CD4-positive, alpha-beta T cell treated with Interleukin-6 at 100 ng/mL for 8 hours (primary cell): ENCODE measurements around the gene ABL1.

ENCODE experiments used
- DNase-seq: peaks from one replicate; pipeline ENCODE4 v3.0.0-alpha.2; 2020; ENCODE audit warnings: mixed read lengths, low spot score

Gene ABL1

DNA sequence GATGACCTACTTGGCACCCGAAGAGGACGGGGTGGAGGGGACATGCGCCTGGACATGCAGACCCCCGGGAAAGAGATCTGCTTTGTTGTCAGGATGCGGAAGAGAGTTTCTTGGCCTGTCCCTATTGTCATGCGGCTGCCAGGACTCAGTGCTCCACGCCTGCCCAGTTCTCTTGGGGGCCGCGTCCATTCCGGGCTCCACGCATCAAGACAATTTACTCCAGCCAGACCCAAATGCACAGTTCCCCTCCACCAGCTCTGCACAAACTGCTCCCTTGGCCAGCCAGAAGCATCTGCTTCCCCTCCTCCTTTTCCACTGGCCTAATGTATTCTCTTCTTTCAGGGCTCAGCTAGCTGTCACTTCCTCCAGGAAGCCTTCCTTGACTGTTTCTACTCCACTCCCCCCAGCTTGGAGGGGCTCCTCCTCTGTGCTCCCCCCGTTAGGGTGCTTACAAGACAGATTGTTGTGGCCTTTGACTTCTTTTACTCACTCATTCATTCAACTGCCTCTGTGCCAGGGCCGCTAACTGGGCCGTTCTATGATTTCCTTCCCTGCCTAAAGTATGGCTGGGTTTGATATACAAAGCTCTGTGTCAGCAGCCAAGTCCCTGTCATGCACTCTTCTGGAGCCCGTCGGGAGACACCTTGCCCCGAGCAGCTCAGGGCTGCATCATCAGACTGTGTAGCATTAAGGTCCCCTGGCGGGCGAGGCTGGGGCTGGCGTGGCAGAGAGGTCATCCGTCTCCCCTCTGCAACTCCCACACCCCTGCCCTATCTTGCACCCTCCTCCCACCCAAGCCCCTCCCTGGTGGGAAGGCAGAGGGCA is 97.4 kb downstream of the ABL1 start:
- DNase-seq: no peak

DNA sequence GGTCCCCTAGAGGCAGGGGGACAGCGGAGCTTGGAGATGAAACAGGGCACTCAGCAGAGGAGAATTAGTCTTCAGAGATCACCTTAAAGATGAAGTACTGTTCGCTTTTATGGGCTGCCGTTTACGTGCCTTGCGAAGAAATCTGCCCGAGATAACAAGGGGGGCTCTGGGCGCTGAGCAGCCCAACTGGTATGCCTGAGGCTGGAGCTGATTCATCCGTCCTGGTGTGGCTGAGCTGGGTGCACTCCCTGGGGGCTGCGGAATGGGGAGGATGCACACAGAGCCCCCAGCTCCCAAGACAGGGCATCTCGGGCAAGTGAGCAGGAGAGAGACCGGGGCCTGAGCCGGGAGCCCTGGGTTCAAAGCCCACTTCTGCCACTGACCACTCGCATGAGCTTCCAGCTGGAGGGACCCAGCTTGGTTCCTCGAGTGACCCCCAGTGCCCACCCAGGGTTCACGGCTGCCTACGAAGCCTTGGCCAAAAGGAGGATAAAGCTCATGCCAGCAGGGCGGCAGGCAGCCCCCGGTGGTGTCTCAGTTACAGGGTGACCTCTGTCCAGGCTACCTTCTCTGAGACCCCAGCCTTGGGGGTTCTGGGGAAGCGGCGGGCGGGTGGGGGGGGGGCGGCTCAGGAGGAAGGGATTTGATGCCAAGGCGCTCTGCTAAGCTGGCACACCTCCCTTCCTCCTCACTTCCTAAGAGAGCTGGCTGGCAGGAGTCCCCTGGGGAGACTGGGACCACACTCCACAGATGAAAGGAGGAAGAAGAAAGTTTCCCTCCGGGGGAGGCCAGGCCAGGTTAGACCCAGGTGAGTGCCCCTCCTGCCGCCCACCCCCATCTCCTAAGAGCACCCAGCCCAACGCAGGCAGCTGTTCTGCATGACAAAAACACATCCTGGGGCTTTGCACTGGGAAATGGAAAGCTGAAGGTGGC is 98.3 kb downstream of the ABL1 start:
- DNase-seq: no peak

DNA sequence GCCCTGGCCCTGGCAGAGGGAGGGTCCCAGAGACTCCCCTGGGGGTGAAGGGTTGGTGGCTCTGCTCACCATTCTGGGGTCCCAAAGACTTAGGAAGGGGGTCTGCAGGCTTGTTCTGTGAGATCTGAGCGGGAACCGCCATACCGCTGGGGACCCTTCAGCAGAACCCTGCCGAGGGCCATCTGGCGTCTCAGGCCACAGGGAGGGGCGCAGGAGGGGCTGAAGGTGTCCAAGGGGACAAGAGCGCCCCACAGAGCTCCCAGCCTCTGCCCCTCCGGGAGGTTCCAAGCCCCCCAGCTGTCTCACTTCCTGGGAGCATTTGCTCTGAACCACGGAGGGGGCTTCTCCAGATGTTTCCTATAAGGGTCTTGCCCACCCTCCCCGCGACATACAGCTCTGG is 99.2 kb downstream of the ABL1 start:
- no peak for DNase-seq

DNA sequence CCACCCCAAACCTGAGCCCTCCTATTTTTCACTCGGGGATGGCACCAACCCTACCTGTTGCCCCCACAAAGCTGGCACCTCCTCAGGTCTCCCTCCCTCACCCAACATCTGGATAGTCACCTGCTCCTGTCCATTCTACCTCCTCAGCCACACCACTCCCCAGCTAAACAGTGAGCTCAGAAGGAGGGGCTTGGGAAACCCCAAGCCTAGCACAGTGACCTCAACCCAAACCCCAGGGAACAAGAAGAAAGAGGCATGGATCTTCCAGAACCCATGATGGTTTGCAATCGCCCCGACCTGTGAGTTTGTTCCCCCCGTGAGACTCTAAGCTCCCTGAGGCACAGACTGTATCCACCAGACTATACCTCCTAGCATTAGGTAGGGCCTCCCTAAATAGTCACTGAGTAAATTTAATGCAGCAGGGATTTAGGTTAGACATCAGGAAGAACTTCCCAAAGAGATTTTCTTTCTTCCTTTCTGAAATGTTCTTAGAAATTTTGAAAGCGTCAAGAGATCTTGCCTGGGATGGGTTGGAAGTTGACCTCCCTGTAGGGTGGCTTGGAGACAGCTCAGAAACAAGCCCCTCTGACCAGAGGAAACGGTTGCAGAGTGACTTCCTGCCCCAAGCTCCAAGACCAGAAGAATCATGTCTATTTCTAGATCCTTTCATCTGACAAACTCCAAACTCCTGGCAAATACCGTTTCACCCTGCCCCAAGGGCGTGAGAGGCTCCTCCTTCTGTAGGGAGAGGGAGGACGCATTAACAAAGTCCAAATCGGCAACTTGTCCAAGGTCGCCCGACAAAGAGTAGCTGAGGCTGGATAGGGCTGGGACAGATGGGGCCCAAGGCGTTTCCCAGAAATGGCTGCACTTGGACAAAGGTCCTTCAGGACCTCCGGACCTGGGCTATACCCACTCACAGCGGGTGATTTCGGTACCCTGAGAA is 99.9 kb downstream of the ABL1 start:
- DNase-seq: no peak

DNA sequence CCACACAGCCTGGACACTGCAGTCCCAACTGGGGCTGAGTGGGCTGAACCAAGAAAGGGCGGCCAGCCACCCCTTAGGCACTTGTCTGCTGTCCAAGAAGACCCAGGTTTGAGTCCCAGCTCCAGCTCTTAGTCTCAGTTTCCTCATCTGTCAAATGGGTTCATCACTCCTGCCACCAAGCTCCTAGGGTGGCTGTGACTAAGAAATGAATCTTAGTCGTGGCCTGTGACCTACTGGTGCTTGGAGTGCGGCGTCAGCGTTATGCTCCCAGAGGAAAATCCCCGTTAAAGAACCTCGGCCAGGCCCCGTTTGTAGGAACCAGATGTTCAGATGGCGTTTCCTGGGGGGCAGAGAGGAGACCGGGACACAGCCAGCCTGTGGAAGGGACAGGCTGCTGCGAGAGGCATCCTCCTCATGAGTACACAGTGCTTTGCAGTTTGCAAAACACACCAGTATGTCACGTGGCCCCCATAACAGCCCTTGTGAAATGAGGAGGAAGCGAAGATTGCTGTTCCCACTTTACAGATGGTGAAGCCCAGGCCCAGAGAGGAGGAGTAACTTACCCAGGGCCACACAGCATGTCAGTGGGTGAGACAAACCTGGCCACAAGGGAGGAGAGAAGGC is 100.7 kb downstream of the ABL1 start:
- DNase-seq: no peak

DNA sequence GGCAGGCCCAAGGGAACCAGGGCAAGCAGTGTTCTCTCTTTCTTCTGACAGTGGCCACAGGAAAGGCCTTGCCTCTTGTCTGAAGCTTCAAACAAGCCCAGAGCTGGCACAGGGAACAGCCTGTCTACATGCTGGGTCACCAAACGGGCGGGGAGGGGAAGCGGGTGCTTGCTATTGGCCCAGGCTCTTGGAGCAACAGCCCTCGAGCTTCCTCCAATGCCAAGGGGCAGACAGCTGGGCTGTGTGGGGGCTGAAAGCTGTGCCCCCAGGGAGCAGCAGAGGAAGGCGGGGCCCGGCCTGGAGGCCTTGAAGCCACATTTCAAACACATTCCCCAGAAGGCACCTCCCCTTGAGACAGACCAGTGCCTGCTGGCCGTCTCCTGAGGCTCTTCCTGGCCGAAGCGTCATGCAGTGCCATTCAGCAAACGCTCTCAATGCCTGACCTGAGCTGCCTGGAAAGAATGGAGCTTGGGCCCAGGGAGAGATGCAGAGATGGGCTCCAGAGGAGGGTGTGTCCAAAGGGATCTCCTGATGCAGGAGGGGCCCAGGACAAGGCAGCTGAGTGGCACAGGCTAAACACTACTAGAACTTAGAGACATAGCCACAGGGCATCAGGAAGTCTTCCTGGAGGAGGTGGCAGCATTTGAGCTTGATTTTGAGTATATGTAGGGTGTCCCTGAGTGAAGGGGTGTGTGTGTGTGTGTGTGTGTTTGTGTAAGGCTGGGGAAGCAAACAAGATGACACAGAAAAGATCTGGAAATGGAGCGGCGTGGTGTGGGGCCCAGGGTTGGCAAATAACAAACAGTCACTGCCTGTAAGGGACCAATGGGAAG is 101.4 kb downstream of the ABL1 start:
- DNase-seq: no peak
